ENCODE measurements around the gene EFCAB3.
"Not testable (repeated sequence)": the region's sequence is repeated elsewhere in the genome, so short reads cannot be mapped to it uniquely, and the experiment has no call there.

GRCh38 chr17:62453656-62454055 is 73.3 kb downstream of the EFCAB3 start:
- TF ChIP-seq POLR2A (IDR thresholded peaks at IDR 0.05; ENCODE audit: borderline replicate concordance, extremely low read depth, insufficient read depth, insufficient read length); REST (IDR thresholded peaks at IDR 0.05; ENCODE audit: low read depth); CTCF (IDR thresholded peaks at IDR 0.05 in 2 of 3, conservative IDR thresholded peaks at IDR 0.05 in 1 of 3; ENCODE audit: borderline replicate concordance in 1 of 3, insufficient read depth in 1 of 3, low read depth in 2 of 3, low read length in 2 of 3): not testable (repeated sequence)
